Central memory CD4-positive, alpha-beta T cell (primary cell): Measurements from ENCODE around the gene MEX3C.
A peak's percentile ranks its signal among the peaks of the same experiment; 100 is the strongest.

ENCODE experiments used
- DNase-seq: peaks from one replicate; pipeline ENCODE4 v3.0.0; 2022
- total RNA-seq, 3 experiments: gene quantifications; one replicate each; lab custom pipeline; 2026; lab: John Stamatoyannopoulos, UW

The MEX3C gene
- 131 to 180 (median 155) reads per million in 3 experiments for total RNA-seq

- DNase-seq, result peak; percentile 99
These were observed at the start of gene MEX3C for GRCh38 chr18:51197661-51198424. TSS of gene MEX3C (minus strand) at chr18:51197681. CDS start at chr18:51197320, 361 bp downstream.

GRCh38 chr18:51241226-51241625 lies 43.7 kb upstream of the MEX3C start:
- DNase-seq, result no peak

- no peak for DNase-seq
These were observed 38.7 kb upstream of the MEX3C start for GRCh38 chr18:51236225-51236624.

GRCh38 chr18:51235009-51235789 lies 37.7 kb upstream of the MEX3C start:
- no peak for DNase-seq

GRCh38 chr18:51234117-51235008 lies 36.9 kb upstream of the MEX3C start:
- DNase-seq, result no peak

- no peak for DNase-seq
These were observed 31.8 kb upstream of the MEX3C start for GRCh38 chr18:51229328-51229727.

- no peak for DNase-seq
These were observed 30.2 kb upstream of the MEX3C start for GRCh38 chr18:51227660-51228059.

- no peak for DNase-seq
These were observed 29.3 kb upstream of the MEX3C start for GRCh38 chr18:51226587-51227350.

- no peak for DNase-seq
These were observed 28.6 kb upstream of the MEX3C start for GRCh38 chr18:51226068-51226467.

GRCh38 chr18:51212606-51213005 lies 15.1 kb upstream of the MEX3C start:
- DNase-seq, result no peak

- peak; percentile 32 for DNase-seq
These were observed 14.1 kb upstream of the MEX3C start for GRCh38 chr18:51211552-51211951.

- no peak for DNase-seq
These were observed 445 bp downstream of the MEX3C start for GRCh38 chr18:51196811-51197660.

- peak; percentile 43 for DNase-seq
These were observed 1.2 kb downstream of the MEX3C start for GRCh38 chr18:51196118-51196810.

GRCh38 chr18:51195451-51196117 lies 1.9 kb downstream of the MEX3C start:
- DNase-seq, result peak; percentile 34

- no peak for DNase-seq
These were observed 2.4 kb downstream of the MEX3C start for GRCh38 chr18:51195086-51195450.

GRCh38 chr18:51194604-51195003 lies 2.9 kb downstream of the MEX3C start:
- DNase-seq, result no peak

GRCh38 chr18:51193621-51194287 lies 3.7 kb downstream of the MEX3C start:
- DNase-seq, result no peak

GRCh38 chr18:51192696-51193095 lies 4.8 kb downstream of the MEX3C start:
- no peak for DNase-seq

- DNase-seq, result no peak
These were observed 5.5 kb downstream of the MEX3C start for GRCh38 chr18:51192026-51192425.
